Panc1 (cell line): ENCODE results near the gene MEGF11. TPM values are rescaled to one million over a fixed set of nuclear protein-coding genes. Genes with fewer than 3 reads are reported as not detected.

Experiments
- ATAC-seq: fragments of 200-7000 bp; cut with Tn5 transposase; 2 replicates; pipeline ENCODE4 v1.9.1; 2020; ENCODE audit warnings: mild to moderate bottlenecking, moderate library complexity
- BruUV-seq: library from RNA; stranded (reverse); fragments of 400-500 nt; replicated peaks from 2 replicates; lab custom pipeline; 2021; lab: Mats Ljungman, UMichigan
- CTCF ChIA-PET: fragments of 300-600 bp; sonication (Branson Sonifier 250); formaldehyde crosslinking; loops from one replicate; lab custom pipeline; 2022; ENCODE audit warnings: antibody characterized with exemption; lab: Charles Lee
- POLR2A ChIA-PET: fragments of 300-600 bp; sonication (Branson Sonifier 250); formaldehyde crosslinking; loops from one replicate; lab custom pipeline; 2022; ENCODE audit warnings: antibody characterized with exemption; lab: Charles Lee
- DNase-seq: peaks from one replicate; pipeline ENCODE4 v3.0.0-alpha.2; 2010; ENCODE audit warnings: low read depth, low spot score
- H3K27ac ChIP-seq: 2 replicates; pipeline ENCODE4 v1.5.1; 2011; ENCODE audit warnings: mild to moderate bottlenecking, low read length, inconsistent platforms
- H3K27me3 ChIP-seq: fragments of 200-500 bp; sonication (Bioruptor generic); 2 replicates; pipeline ENCODE4 v1.6.0; 2014; ENCODE audit warnings: low read length, inconsistent platforms; ENCODE audit not compliant: control insufficient read depth, insufficient read depth
- H3K36me3 ChIP-seq: fragments of 200-500 bp; sonication (Bioruptor generic); 2 replicates; pipeline ENCODE4 v1.5.1; 2014; ENCODE audit warnings: inconsistent platforms, mild to moderate bottlenecking, low read length, moderate library complexity; ENCODE audit not compliant: control insufficient read depth, insufficient read depth
- H3K4me1 ChIP-seq: 2 replicates; pipeline ENCODE4 v1.5.1; 2011; ENCODE audit warnings: inconsistent platforms, mild to moderate bottlenecking, low read length, moderate library complexity; ENCODE audit not compliant: control insufficient read depth, insufficient read depth
- H3K4me3 ChIP-seq, 2 experiments: 2 replicates each; pipeline ENCODE4 v1.5.1; 2011 to 2012; ENCODE audit warnings: low read depth in 2 of 2, low read length in 2 of 2, mild to moderate bottlenecking in 2 of 2, inconsistent platforms in 1 of 2, moderate library complexity in 1 of 2
- H3K9me3 ChIP-seq: fragments of 200-500 bp; sonication (Bioruptor generic); 2 replicates; pipeline ENCODE4 v1.5.1; 2014; ENCODE audit warnings: low read depth, mild to moderate bottlenecking, inconsistent platforms, low read length, moderate library complexity; ENCODE audit not compliant: control insufficient read depth, insufficient read depth
- POLR2AphosphoS5 ChIP-seq: IDR thresholded peaks from 2 replicates; pipeline ENCODE4 v1.6.1; 2012; ENCODE audit warnings: mild to moderate bottlenecking, low read depth, low read length, moderate library complexity
- REST ChIP-seq, 2 experiments: IDR thresholded peaks; 2 replicates each; pipeline ENCODE4 v1.6.1; 2011 to 2012; ENCODE audit warnings: low read depth in 2 of 2, control low read depth in 1 of 2, low read length in 1 of 2, mild to moderate bottlenecking in 1 of 2, moderate library complexity in 1 of 2; ENCODE audit not compliant: insufficient read depth in 1 of 2
- SIN3A ChIP-seq: IDR thresholded peaks from 2 replicates; pipeline ENCODE4 v1.6.1; 2012; ENCODE audit warnings: low read depth, mild to moderate bottlenecking, low read length, moderate library complexity, borderline replicate concordance; ENCODE audit not compliant: insufficient read depth
- TCF7L2 ChIP-seq: IDR thresholded peaks from 2 replicates; pipeline ENCODE4 v1.6.1; 2011; ENCODE audit warnings: mild to moderate bottlenecking, low read depth, low read length, inconsistent platforms
- in situ Hi-C: cut with HindIII; loops from 2 replicates; pipeline ENCODE4 v1.10.0; 2016; ENCODE audit warnings: low sequenced_read_pairs, low pct_unique_long_range_greater_than_20kb
- intact Hi-C: fragments of 100-400 bp; cut with micrococcal nuclease; formaldehyde crosslinking; loops from one replicate; pipeline ENCODE4 v1.10.0; 2022; ENCODE audit not compliant: unreplicated experiment
- total RNA-seq: library from RNA; stranded (reverse); gene quantifications from one replicate; pipeline ENCODE4 v1.2.1, GENCODE V29; 2021; ENCODE audit not compliant: unreplicated experiment
- TF ChIP-seq, protein P1 (sequence below): fragments of 450-650 bp; IDR thresholded peaks from 2 replicates; pipeline ENCODE4 v1.5.1; 2017; ENCODE audit warnings: mild to moderate bottlenecking

Gene MEGF11
- total RNA-seq, 1 experiment from 2014 or later, result 0.95 TPM

DNA sequence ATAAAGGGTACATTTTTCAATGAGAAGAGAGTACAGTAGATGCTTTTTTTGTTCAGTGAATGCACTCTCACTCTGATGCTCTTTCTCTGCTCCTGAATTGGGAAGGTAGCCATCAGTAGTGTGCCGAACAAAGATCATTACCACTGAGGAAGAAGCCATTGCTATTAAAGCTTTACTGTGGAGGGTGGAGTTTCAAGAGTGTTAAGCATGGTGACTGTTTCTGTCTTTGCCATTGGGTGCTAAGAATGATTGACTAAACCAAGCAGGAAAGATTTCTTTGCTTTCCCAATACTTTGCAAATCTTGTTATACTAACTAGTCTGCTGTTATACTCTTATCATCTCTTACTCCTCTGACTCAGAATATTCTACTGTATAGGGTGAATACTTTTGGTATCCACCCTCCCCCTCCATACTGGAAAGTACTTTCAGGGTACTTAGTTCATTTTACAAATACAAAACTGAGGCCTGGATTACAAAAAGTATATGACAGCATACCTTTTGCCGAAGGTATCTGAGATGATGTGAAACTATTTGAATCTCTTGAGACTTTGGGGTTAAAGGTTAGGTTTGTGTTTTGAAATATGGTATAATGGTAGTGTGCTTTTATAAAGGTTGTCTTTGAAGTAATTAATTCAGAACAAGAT is 382.5 kb downstream of the MEGF11 start:
- H3K27me3 ChIP-seq, result no peaks in the 10 kb centered on the region
- POLR2A ChIA-PET, result interaction anchor here (0.7 to 0.9 kb wide), 2 partner anchors 39 to 275 kb away, joined by 3 to 6 read pairs; no protein-coding TSS in a partner anchor
- peaks cover 2% of the 10 kb centered on the region; the same call in 1 of the 2 replicates for H3K36me3 ChIP-seq
- peak overlapping the region; percentile 91 for H3K27ac ChIP-seq
- no peaks in the 10 kb centered on the region for H3K9me3 ChIP-seq
- DNase-seq (no peak), ATAC-seq (peak; percentile 38; the same call in 1 of the 2 replicates)
- H3K4me3 ChIP-seq, result peak overlapping the region; percentile 76 to 98
- intact Hi-C loops, result no loop called here
- CTCF ChIA-PET, result interaction anchor here (0.7 to 2.1 kb wide), 3 partner anchors 38 to 339 kb away, joined by 3 to 10 read pairs (median 3); no protein-coding TSS in a partner anchor
- TF ChIP-seq, protein P1, sequence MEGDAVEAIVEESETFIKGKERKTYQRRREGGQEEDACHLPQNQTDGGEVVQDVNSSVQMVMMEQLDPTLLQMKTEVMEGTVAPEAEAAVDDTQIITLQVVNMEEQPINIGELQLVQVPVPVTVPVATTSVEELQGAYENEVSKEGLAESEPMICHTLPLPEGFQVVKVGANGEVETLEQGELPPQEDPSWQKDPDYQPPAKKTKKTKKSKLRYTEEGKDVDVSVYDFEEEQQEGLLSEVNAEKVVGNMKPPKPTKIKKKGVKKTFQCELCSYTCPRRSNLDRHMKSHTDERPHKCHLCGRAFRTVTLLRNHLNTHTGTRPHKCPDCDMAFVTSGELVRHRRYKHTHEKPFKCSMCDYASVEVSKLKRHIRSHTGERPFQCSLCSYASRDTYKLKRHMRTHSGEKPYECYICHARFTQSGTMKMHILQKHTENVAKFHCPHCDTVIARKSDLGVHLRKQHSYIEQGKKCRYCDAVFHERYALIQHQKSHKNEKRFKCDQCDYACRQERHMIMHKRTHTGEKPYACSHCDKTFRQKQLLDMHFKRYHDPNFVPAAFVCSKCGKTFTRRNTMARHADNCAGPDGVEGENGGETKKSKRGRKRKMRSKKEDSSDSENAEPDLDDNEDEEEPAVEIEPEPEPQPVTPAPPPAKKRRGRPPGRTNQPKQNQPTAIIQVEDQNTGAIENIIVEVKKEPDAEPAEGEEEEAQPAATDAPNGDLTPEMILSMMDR, result no peak
- TF ChIP-seq REST (IDR thresholded peaks at IDR 0.05; ENCODE audit: insufficient read depth in 1 of 2, low read depth in 2 of 2, low read length in 1 of 2), result no peak
- in situ Hi-C loops, result no loop called here
- H3K4me1 ChIP-seq, result peaks cover 2% of the 10 kb centered on the region; the same call in 1 of the 2 replicates
- TSS peak; percentile 75 for BruUV-seq

- Histone ChIP-seq H3K36me3 (peaks cover 2% of the 10 kb centered on the region; the same call in 1 of the 2 replicates), H3K9me3 (no peaks in the 10 kb centered on the region), H3K27ac (peak overlapping the region; percentile 91), H3K4me1 (peaks cover 2% of the 10 kb centered on the region; the same call in 1 of the 2 replicates), H3K27me3 (no peaks in the 10 kb centered on the region), H3K4me3 (peak overlapping the region; percentile 76 to 98)
- intact Hi-C loops, result no loop called here
- ChIA-PET POLR2A (interaction anchor here (0.6 to 1.2 kb wide), 5 partner anchors 38 to 274 kb away, joined by 3 to 20 read pairs (median 5); no protein-coding TSS in a partner anchor), CTCF (interaction anchor here (0.6 to 2.1 kb wide), 6 partner anchors 38 to 340 kb away, joined by 3 to 10 read pairs (median 4); partner anchors contain the start of gene INTS14)
- DNase-seq (no peak), ATAC-seq (peak; percentile 37)
- TF ChIP-seq POLR2AphosphoS5 (no peak), TCF7L2 (no peak), SIN3A (no peak), REST (IDR thresholded peaks at IDR 0.05; ENCODE audit: insufficient read depth in 1 of 2, low read depth in 2 of 2, low read length in 1 of 2) (no peak)
- TF ChIP-seq, protein P1, result no peak; the same call in 1 of the 2 replicates
- in situ Hi-C loops, result no loop called here
- no TSS peak for BruUV-seq
Measured at GRCh38 chr15:65869954-65870871, 383.3 kb downstream of the MEGF11 start.
